IgD-negative memory B cell (primary cell): Measurements from ENCODE around the gene COL4A6. TPM values are rescaled to one million over a fixed set of nuclear protein-coding genes. Genes with fewer than 3 reads are reported as not detected.
A peak's percentile ranks its signal among the peaks of the same experiment; 100 is the strongest.
"Not testable (repeated sequence)": the region's sequence is repeated elsewhere in the genome, so short reads cannot be mapped to it uniquely, and the experiment has no call there.

Source experiments
- H3K27ac Mint-ChIP-seq, 3 donors: one replicate each; pipeline ENCODE4 v1.8.0; 2020 to 2022; ENCODE audit warnings: mild to moderate bottlenecking in 3 of 3, mixed read lengths in 3 of 3, moderate library complexity in 1 of 3
- H3K27me3 Mint-ChIP-seq: one replicate; pipeline ENCODE4 v1.8.0; 2021; ENCODE audit warnings: mixed read lengths
- H3K36me3 Mint-ChIP-seq: one replicate; pipeline ENCODE4 v1.8.0; 2020; ENCODE audit warnings: mild to moderate bottlenecking, mixed read lengths
- H3K4me1 Mint-ChIP-seq, 3 donors: one replicate each; pipeline ENCODE4 v1.8.0; 2020 to 2022; ENCODE audit warnings: mixed read lengths in 3 of 3, mild to moderate bottlenecking in 1 of 3
- H3K4me3 Mint-ChIP-seq, 4 donors: one replicate each; pipeline ENCODE4 v1.8.0; 2020 to 2022; ENCODE audit warnings: mild to moderate bottlenecking in 4 of 4, mixed read lengths in 4 of 4, moderate library complexity in 3 of 4
- H3K9me3 Mint-ChIP-seq, 3 donors: one replicate each; pipeline ENCODE4 v1.8.0; 2020 to 2021; ENCODE audit warnings: mixed read lengths in 3 of 3, mild to moderate bottlenecking in 1 of 3
- polyA plus RNA-seq: library from polyadenylated mRNA; unstranded; fragments of 300-500 nt; fragmentation: Illumina TruSeq; gene quantifications from one replicate; pipeline ENCODE4 v1.2.3, GENCODE V29; 2021

The COL4A6 gene
- polyA plus RNA-seq, 1 donor from 2014 or later, result not detected

GRCh38 chrX:108380222-108380621 is 58.0 kb downstream of the COL4A6 start:
- peaks cover 3% of the 10 kb centered on the region for H3K36me3 Mint-ChIP-seq
- no peak overlapping the region for H3K27ac Mint-ChIP-seq
- peaks cover 0 to 2% (median 0%) of the 10 kb centered on the region in 3 donors for H3K9me3 Mint-ChIP-seq
- H3K4me3 Mint-ChIP-seq, result no peak overlapping the region
- no peaks in the 10 kb centered on the region for H3K4me1 Mint-ChIP-seq
- peaks cover 3% of the 10 kb centered on the region for H3K27me3 Mint-ChIP-seq

GRCh38 chrX:108376821-108377220 is 61.4 kb downstream of the COL4A6 start:
- H3K9me3 Mint-ChIP-seq, H3K4me1 Mint-ChIP-seq, H3K27me3 Mint-ChIP-seq, H3K4me3 Mint-ChIP-seq, H3K36me3 Mint-ChIP-seq: not testable (repeated sequence)
- peak overlapping the region in 1 of 3 donors; percentile 47 for H3K27ac Mint-ChIP-seq

- H3K4me1 Mint-ChIP-seq, H3K27me3 Mint-ChIP-seq, H3K36me3 Mint-ChIP-seq, H3K27ac Mint-ChIP-seq, H3K9me3 Mint-ChIP-seq, H3K4me3 Mint-ChIP-seq: not testable (repeated sequence)
Measured at GRCh38 chrX:108375591-108375990, 62.6 kb downstream of the COL4A6 start.

- Mint-ChIP-seq H3K9me3 (no peaks in the 10 kb centered on the region), H3K27ac (no peak overlapping the region), H3K4me3 (no peak overlapping the region), H3K4me1 (no peaks in the 10 kb centered on the region), H3K36me3 (no peaks in the 10 kb centered on the region), H3K27me3 (no peaks in the 10 kb centered on the region)
Measured at GRCh38 chrX:108366644-108367406, 71.4 kb downstream of the COL4A6 start.

GRCh38 chrX:108362026-108362425 is 76.2 kb downstream of the COL4A6 start:
- no peaks in the 10 kb centered on the region for H3K9me3 Mint-ChIP-seq
- no peaks in the 10 kb centered on the region for H3K36me3 Mint-ChIP-seq
- no peaks in the 10 kb centered on the region for H3K27me3 Mint-ChIP-seq
- H3K27ac Mint-ChIP-seq, result no peak overlapping the region
- H3K4me1 Mint-ChIP-seq, result no peaks in the 10 kb centered on the region
- no peak overlapping the region for H3K4me3 Mint-ChIP-seq

GRCh38 chrX:108361316-108361715 is 76.9 kb downstream of the COL4A6 start:
- no peaks in the 10 kb centered on the region for H3K36me3 Mint-ChIP-seq
- H3K27ac Mint-ChIP-seq, result no peak overlapping the region
- no peak overlapping the region for H3K4me3 Mint-ChIP-seq
- H3K9me3 Mint-ChIP-seq, result no peaks in the 10 kb centered on the region
- no peaks in the 10 kb centered on the region for H3K27me3 Mint-ChIP-seq
- no peaks in the 10 kb centered on the region for H3K4me1 Mint-ChIP-seq

- H3K27me3 Mint-ChIP-seq, result no peaks in the 10 kb centered on the region
- no peaks in the 10 kb centered on the region for H3K4me1 Mint-ChIP-seq
- no peak overlapping the region for H3K4me3 Mint-ChIP-seq
- H3K36me3 Mint-ChIP-seq, result no peaks in the 10 kb centered on the region
- H3K9me3 Mint-ChIP-seq, result no peaks in the 10 kb centered on the region
- H3K27ac Mint-ChIP-seq, result no peak overlapping the region
Measured at GRCh38 chrX:108359806-108360602, 78.2 kb downstream of the COL4A6 start.

GRCh38 chrX:108353452-108353851 is 84.8 kb downstream of the COL4A6 start:
- no peak overlapping the region for H3K27ac Mint-ChIP-seq
- no peaks in the 10 kb centered on the region for H3K27me3 Mint-ChIP-seq
- no peaks in the 10 kb centered on the region for H3K4me1 Mint-ChIP-seq
- no peaks in the 10 kb centered on the region for H3K9me3 Mint-ChIP-seq
- H3K36me3 Mint-ChIP-seq, result no peaks in the 10 kb centered on the region
- H3K4me3 Mint-ChIP-seq, result no peak overlapping the region

- no peak overlapping the region for H3K4me3 Mint-ChIP-seq
- no peaks in the 10 kb centered on the region for H3K27me3 Mint-ChIP-seq
- H3K4me1 Mint-ChIP-seq, result no peaks in the 10 kb centered on the region
- H3K36me3 Mint-ChIP-seq, result no peaks in the 10 kb centered on the region
- no peak overlapping the region for H3K27ac Mint-ChIP-seq
- H3K9me3 Mint-ChIP-seq, result no peaks in the 10 kb centered on the region
Measured at GRCh38 chrX:108349210-108349609, 89.0 kb downstream of the COL4A6 start.

GRCh38 chrX:108348525-108348924 is 89.7 kb downstream of the COL4A6 start:
- Mint-ChIP-seq H3K27ac (no peak overlapping the region), H3K4me3 (no peak overlapping the region), H3K27me3 (no peaks in the 10 kb centered on the region), H3K36me3 (no peaks in the 10 kb centered on the region), H3K9me3 (no peaks in the 10 kb centered on the region), H3K4me1 (no peaks in the 10 kb centered on the region)

- H3K4me1 Mint-ChIP-seq, result no peaks in the 10 kb centered on the region
- H3K27me3 Mint-ChIP-seq, result no peaks in the 10 kb centered on the region
- no peak overlapping the region for H3K27ac Mint-ChIP-seq
- H3K4me3 Mint-ChIP-seq, result no peak overlapping the region
- no peaks in the 10 kb centered on the region for H3K36me3 Mint-ChIP-seq
- H3K9me3 Mint-ChIP-seq, result no peaks in the 10 kb centered on the region
Measured at GRCh38 chrX:108347800-108348199, 90.4 kb downstream of the COL4A6 start.

- no peaks in the 10 kb centered on the region for H3K36me3 Mint-ChIP-seq
- no peak overlapping the region for H3K27ac Mint-ChIP-seq
- H3K4me3 Mint-ChIP-seq, result no peak overlapping the region
- H3K9me3 Mint-ChIP-seq, result no peaks in the 10 kb centered on the region
- no peaks in the 10 kb centered on the region for H3K4me1 Mint-ChIP-seq
- peaks cover 4% of the 10 kb centered on the region for H3K27me3 Mint-ChIP-seq
Measured at GRCh38 chrX:108344216-108344615, 94.0 kb downstream of the COL4A6 start.

GRCh38 chrX:108341947-108342346 is 96.3 kb downstream of the COL4A6 start:
- Mint-ChIP-seq H3K36me3 (no peaks in the 10 kb centered on the region), H3K27me3 (peaks cover 4% of the 10 kb centered on the region), H3K4me3 (no peak overlapping the region), H3K4me1 (no peaks in the 10 kb centered on the region), H3K9me3 (no peaks in the 10 kb centered on the region), H3K27ac (no peak overlapping the region)

- Mint-ChIP-seq H3K9me3 (peaks cover 0 to 3% (median 0%) of the 10 kb centered on the region in 3 donors), H3K27me3 (no peaks in the 10 kb centered on the region), H3K27ac (no peak overlapping the region), H3K36me3 (peaks cover 2% of the 10 kb centered on the region), H3K4me1 (no peaks in the 10 kb centered on the region), H3K4me3 (no peak overlapping the region)
Measured at GRCh38 chrX:108332281-108332680, 105.9 kb downstream of the COL4A6 start.

GRCh38 chrX:108331126-108331909 is 106.9 kb downstream of the COL4A6 start:
- Mint-ChIP-seq H3K9me3 (peaks cover 0 to 3% (median 0%) of the 10 kb centered on the region in 3 donors), H3K27ac (no peak overlapping the region)

More at GRCh38 chrX:108331126-108331909, 106.9 kb downstream of the COL4A6 start:
- Mint-ChIP-seq H3K4me3 (no peak overlapping the region), H3K4me1 (no peaks in the 10 kb centered on the region), H3K27me3 (no peaks in the 10 kb centered on the region), H3K36me3 (peaks cover 2% of the 10 kb centered on the region)
